Embryonic facial prominence (tissue), 1 donor: Measurements from ENCODE around the gene GFPT2.

Source experiments
- DNase-seq: peaks from one replicate; pipeline ENCODE4 v3.0.0-alpha.2; 2016; ENCODE audit errors: extremely low spot score

GFPT2 gene

GRCh38 chr5:180333661-180334060, 19.5 kb downstream of the GFPT2 start:
- no peak for DNase-seq

DNA sequence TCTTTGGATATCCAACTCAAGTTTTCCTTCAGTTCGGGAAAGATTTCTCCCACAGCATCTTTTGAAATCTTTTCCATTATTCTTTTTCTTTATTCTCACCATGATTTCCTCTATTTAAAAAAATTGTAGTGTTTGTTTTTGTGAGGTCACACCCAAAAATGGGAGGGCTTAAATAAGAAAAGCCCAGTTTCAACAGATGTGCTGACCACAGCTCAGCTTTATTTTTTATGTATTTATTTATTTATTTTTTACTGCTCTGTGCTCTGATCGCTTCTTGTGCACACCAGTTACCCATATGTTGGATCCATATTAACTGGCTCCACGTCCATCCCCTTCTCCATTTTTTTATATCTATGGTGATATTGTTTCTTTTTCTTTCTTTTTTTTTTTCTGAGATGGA, 20.3 kb downstream of the GFPT2 start:
- DNase-seq: no peak

DNA sequence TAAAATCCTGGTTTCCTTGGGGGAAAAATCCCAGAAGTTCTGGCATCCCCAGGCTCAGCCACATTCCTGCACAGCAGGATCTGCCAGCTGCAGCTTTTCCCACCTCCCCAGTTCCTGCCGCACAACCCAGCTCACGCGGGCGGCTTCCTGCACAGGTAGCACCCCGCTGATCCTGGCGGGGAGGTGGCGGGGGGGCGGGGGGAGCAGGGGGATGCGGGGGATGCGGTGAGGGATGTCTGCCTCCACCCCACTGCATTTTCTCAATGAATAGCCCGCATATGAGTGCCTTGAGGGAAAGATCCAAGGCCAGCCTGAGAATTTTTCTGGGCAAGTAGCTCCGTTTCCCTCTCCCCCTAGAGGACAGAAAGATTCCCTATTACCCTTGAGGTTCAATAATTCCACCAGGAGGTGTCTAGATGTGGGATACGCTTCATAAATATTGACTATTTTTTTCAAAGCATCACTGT, 21.1 kb downstream of the GFPT2 start:
- DNase-seq: no peak

DNA sequence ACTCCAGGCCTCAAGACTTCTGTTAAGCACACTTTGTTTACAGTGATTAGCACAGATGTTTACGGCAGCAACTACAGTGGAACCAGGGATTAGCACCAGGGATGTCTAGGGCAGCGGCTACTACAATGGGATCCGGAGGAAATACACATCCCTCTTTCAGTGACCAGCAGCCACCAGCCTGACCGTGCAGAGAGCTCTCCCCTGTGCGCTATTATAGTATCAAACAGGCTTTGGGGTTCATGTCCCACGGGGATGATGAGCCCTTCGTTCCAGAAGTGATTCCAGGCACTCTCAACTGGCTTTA, 21.5 kb downstream of the GFPT2 start:
- no peak for DNase-seq

GRCh38 chr5:180330810-180331646, 22.1 kb downstream of the GFPT2 start:
- no peak for DNase-seq

- DNase-seq: no peak
Measured at GRCh38 chr5:180330270-180330648, 22.9 kb downstream of the GFPT2 start.

- no peak for DNase-seq
Measured at GRCh38 chr5:180329606-180330269, 23.4 kb downstream of the GFPT2 start.

- no peak for DNase-seq
Measured at GRCh38 chr5:180329138-180329435, 24.0 kb downstream of the GFPT2 start.

GRCh38 chr5:180328296-180329137, 24.6 kb downstream of the GFPT2 start:
- no peak for DNase-seq

DNA sequence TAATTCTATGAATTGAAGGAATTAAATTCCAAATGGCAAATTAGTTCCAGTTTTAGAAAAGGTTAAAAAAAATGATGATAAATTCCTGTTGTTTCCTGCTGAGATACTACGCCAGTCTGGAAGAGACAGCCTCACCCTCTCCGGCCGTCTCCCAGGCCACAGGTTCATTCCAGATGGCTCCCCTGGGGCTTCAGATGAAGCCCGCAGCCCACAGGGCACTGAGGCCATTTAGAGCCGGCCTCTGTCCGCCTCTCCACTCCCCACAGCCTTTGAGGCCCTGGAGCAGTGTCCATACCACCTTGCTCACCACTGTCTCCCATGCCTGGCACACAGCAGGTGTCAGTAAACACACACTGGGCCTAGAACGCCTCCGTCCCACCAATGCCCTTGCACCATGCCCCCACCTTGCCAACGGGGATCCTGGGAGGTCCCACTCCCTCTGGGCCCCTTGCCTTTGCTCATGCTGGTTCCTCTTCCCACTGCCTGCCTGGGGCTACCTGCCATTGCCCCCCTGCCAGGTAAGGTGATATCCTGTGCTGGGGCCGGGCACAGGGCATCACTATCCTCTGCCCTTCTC, 26.1 kb downstream of the GFPT2 start:
- DNase-seq: no peak

- no peak for DNase-seq
Measured at GRCh38 chr5:180324601-180324950, 28.6 kb downstream of the GFPT2 start.

DNA sequence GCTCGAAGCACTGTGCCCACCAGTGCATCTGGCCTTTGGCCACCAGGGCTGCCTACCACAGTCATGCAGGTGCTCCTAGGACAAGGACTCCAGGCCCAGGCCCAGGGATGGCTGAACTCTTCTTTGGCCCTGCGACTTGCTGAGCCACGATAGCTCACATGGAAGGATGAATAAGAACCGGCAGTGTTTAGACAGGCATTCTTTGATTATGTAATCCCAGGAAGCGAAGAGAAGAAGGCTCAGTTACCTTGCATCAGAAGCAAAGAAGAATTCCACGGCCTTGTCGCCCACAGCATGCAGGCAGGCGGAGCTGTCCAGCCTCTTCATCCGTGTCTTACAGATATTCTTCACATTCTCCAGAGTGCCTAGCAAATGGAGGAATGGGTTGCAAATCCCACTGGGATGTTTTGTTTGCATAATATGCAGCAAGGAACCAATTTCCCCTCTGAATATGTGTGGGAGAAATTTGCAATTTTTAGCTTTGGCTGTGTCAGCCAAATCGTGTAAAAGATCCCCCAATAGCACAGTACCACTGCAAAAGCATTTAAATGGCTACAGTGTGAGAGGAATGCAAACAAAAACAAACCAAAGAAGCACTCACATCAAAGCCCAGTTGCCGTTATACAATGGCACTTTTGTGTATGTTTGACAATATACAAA, 29.1 kb downstream of the GFPT2 start:
- DNase-seq: no peak

GRCh38 chr5:180323160-180323559, 30.0 kb downstream of the GFPT2 start:
- no peak for DNase-seq

- DNase-seq: no peak
Measured at GRCh38 chr5:180318456-180319089, 34.6 kb downstream of the GFPT2 start.

DNA sequence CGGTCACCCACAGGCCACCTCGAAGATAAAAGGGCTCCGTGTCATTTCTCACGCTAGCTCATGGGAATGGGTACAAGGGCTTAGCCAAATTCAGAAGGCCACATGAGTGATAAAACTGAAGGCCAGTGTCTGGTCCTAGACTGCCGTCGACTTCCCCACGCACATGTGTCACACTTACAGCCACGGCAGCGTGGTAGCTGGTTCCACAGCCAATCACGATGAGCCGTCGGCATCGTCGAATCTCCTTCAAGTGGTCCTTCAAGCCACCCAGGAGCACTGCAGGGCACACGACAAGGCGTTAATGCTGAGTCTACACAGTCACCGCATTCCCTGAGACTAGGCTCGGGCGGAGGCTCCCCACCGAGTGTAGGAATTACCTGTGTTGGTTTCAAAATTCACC, 36.5 kb downstream of the GFPT2 start:
- DNase-seq: no peak

DNA sequence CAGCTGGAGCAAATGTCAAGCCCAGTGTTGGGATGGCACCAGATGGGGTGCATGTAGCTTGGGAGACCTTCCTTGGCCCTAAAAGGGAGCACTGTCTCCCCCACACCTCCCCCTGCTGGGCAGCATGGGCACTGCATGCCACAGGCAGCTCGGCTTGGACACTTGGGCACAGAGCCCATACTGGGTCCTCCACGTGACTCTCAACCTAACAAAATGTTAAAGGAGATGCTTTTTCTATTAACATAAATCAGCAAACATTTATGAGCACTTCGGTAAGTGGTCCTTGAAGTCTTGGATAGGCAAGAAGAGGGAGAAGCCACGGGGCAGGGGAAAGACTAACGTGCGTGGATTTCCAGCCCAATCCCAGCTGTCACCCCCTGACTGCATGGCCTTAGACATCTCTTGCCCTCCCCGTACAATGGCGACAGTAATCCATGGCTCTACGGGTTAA, 37.3 kb downstream of the GFPT2 start:
- DNase-seq: no peak

DNA sequence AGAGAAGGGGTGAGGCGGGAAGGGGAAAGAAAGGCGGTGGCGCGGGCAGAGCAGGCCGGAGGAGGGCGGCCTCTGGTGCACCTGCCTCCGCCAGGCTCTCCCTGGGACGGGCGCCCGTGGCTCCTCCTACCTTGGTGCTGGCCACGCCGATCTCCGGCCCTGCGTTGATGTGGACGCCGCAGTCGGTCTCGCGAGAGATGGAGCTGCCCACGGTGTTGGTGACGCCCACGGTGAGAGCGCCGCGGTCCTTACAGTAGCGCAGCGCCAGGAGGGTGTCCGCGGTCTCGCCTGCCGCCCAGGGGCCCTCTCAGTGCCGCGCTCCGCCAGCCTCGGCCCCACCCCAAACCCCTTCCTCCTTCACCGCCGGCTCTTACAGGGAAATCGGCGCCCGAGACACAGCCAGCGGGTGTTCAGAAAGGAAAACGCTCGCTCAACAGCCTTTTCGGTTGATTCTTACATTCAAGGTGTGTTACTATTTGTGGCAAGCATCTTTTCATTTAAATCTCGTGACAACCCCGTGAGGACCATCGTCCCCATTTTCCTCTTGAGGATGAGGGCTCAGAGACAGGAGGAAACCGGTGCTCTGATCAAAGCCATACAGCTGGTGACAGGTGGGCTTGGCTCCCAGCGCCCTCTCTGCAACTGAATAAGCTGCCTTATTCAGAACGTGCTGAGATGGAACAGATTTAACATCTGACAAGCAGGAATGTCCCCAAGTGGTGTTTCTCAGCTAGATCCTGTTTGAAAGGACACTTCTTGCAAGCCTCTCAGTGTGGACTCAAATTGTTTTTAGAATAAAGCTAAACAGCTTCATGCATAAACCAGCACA, 39.2 kb downstream of the GFPT2 start:
- peak; percentile 21 for DNase-seq

- DNase-seq: no peak
Measured at GRCh38 chr5:180311216-180311615, 41.9 kb downstream of the GFPT2 start.

DNA sequence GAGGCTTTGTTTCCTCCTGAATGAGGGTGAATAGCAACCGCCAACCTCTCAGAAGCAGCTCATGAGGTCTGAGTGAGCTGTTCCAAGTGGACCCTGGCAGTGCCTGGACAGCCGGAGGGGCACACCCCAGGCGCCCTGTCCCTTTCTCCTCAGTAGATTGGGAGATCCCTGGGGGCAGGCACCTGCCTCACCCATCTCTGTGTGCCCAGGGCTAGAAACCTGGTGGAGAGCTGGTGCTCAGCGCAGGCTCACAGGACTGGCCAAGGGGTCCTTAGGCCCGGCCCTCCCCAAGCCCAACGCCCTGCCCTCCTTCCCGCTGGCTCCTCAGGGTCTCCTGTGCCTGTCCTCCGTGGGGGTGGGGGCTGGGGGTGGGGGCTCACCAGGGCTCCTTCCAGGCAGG, 46.3 kb downstream of the GFPT2 start:
- DNase-seq: no peak

GRCh38 chr5:180305481-180305880, 47.7 kb downstream of the GFPT2 start:
- no peak for DNase-seq
